Inflammatory macrophage treated with lipopolysaccharide for 4 hours (primary cell): ENCODE data around the gene POLDIP3.
"Not testable (repeated sequence)": the region's sequence is repeated elsewhere in the genome, so short reads cannot be mapped to it uniquely, and the experiment has no call there.

Source experiments
- DNase-seq: peaks from one replicate; pipeline ENCODE4 v3.0.0-alpha.2; 2020

POLDIP3 gene

DNA sequence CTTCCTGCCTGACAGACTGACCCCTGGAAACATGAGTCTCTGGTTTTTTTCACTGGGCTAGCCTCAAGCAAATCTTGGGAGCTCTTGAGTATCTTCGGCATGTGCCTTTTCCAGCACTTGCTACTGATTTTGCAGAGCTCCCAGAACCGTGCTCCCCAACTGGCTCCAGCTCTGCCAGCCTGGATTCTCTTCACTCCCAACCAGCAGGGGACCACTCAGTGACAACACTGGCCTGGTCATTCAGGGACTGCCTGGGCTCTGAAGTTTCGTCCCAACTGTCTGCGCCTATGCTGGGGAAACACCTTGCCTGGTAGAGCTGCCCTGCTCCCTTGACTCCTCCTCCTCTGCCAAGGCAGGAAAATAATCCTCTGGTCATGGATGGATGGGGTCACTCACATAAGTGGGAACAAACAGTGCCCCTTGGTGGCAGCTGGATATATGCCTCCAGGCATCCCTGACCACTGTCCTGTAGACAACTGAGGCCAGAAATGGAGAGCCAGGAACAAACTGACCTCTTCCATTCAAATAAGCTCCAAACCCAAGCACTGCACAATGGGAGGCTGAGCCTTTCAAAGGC, 30.2 kb downstream of the POLDIP3 start:
- no peak for DNase-seq

GRCh38 chr22:42582987-42583386, 31.7 kb downstream of the POLDIP3 start:
- DNase-seq: no peak

- peak; percentile 63 for DNase-seq
Measured at GRCh38 chr22:42581762-42582716, 32.6 kb downstream of the POLDIP3 start.

DNA sequence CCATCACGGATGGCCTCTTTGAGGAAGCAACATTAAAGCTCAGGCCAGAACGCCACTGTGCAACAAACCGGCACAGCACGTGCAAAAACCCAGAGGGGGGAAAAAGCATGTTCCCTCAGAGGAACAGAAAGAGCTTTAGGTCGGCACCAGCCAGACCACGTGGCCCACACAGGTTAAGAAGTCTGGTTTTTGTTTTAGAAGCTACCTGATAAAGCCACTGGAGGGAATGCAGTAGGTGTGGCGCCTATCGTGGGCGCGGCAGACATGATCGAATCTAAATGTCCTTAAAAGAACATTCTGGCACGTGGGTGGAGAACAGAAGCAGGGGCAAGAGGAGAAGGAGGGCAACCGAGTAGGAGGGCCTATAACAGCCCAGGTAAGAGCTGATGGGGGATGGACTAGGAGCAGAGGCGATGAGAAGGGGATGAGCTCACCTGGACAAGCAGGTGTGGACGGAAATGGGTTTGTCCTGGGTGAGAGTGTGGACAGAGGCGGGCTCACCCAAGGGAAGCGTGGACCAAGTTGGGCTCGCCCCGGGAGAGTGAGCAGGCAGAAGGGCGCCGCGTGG, 33.4 kb downstream of the POLDIP3 start:
- not testable (repeated sequence) for DNase-seq

- not testable (repeated sequence) for DNase-seq
Measured at GRCh38 chr22:42580040-42580439, 34.6 kb downstream of the POLDIP3 start.

DNA sequence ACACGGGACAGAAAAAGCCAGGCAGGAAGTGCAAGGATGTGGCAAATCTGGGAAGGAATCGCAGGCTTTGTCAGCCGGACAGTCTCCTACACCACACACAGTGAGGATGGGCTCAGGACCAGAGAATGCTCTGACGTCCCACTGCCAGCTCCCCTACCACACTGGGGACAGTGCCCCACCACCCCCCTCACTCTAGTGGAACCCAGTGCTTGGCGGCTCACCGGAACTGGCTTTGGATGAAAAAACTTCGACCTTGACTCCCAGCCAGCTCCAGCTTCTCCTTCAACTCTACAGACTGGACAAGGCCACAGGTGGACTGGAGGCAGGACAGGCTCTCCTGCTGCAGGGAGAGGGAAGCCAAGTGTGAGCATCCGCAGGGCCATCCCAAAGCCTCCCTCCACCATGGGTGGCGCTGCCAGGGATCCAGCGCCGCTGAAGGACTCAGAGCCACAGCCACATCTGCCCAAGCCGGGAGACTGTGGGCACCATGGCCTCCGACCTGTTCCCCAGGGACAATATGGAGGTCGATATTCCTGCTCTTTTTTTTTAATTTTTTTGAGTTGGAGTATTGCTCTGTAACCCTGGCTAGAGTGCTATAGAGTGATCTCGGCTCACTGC, 37.0 kb downstream of the POLDIP3 start:
- DNase-seq: no peak

- not testable (repeated sequence) for DNase-seq
Measured at GRCh38 chr22:42577141-42577540, 37.5 kb downstream of the POLDIP3 start.

DNA sequence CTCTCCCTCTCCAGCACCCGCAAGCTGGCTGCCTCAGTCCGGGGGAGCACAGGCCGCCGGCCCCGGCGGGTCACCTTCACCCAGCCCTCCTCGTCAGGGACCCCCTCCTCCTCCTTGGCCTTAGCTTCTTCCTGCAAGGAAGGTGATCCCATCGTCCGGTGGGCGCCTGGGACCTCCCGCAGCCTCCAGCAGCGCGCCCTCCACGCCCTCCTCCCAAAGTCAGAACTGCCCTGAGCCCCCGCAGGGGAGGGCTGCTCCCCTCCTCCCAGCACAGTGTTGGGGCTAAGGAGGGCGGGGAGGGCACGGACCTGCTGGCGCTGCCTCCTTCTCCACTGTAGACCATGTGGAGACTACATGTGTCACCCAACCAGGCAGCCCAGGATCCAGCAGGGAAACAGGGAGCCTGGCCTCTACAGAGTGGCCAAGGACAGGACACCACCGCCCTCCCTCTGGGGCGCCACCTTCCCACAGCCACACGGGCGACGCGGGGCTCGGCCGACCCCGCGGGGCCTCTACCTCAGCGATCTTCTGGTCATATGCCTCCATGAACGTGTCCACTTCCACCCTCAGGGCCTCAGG, 38.6 kb downstream of the POLDIP3 start:
- DNase-seq: not testable (repeated sequence)

GRCh38 chr22:42574468-42574867, 40.2 kb downstream of the POLDIP3 start:
- not testable (repeated sequence) for DNase-seq

GRCh38 chr22:42574046-42574445, 40.6 kb downstream of the POLDIP3 start:
- DNase-seq: not testable (repeated sequence)

DNA sequence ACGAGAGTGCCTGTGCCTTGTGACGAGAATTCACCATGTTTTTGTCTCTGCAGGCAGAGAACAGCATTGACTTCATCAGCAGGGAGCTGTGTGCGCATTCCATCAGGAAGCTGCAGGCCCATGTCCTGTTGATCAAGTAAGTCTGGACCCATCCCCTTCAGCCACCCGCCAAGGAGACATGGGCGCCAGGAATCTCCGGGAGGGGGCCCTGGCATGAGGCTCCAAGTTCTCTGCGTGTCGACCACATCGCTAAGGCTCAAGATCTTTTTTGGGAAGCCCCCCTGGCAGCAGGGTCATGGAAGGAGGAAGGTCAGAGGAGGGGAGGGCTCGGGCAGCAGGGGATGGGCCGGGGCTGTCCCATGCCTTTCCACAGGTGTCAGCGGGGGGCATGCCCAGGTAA, 43.6 kb downstream of the POLDIP3 start:
- not testable (repeated sequence) for DNase-seq

- DNase-seq: not testable (repeated sequence)
Measured at GRCh38 chr22:42570580-42570979, 44.1 kb downstream of the POLDIP3 start.

DNA sequence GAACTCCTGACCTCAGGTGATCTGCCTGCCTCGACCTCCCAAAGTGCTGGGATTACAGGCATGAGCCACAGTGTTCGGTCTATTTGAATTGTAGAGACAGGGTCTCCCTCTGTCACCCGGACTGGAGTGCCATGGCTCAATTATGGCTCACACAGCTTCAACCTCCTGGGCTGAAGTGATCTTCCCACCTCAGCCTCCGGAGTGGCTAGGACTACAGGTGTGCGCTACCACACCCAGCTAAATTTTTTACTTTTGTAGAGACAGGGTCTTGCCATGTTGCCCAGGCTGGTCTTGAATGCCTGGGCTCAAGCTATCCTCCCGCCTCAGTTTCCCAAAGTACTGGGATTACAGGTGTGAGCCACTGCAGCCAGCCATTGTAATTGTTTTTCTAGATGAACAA, 46.7 kb downstream of the POLDIP3 start:
- DNase-seq: not testable (repeated sequence)

DNA sequence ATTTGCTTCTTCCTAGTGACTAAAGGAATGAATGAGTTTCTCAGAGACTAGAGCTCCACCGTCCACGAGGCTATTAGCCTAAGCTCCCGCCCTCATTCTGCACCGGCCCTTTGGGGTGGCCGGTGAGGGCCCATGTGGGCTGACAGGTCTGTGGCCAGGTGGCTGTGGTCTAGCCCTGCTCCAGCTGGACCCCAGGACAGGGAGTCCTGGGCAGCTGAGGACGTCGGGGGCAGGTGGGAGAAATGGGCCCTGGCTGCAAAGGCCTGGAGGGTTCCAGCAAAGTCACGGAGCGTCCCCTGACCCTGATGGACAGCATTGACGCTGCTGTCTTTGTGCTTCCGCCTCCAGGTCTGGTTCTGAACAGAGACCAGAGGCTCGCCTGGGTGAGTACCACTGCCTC, 48.7 kb downstream of the POLDIP3 start:
- DNase-seq: no peak

GRCh38 chr22:42564699-42565098, 50.0 kb downstream of the POLDIP3 start:
- DNase-seq: no peak

GRCh38 chr22:42563943-42564342, 50.7 kb downstream of the POLDIP3 start:
- DNase-seq: not testable (repeated sequence)

DNA sequence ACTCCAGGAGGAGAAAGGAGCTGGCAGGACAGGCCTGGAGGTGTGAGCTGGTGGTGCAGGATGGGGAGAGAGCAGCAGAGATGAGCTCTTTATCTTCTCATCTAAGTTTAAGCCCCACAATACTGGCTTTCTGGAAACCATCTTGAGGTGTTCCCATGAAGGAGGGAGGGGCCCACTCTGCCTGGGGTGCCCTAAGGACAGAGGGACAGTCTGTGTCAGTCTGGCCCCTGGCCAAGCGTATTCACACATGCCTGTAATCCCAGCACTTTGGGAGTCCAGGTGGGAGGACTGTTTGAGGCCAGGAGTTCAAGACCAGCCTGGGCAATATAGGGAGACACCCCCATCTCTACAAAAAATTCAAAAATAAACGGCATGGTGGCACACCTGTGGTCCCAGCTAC, 52.0 kb downstream of the POLDIP3 start:
- DNase-seq: no peak

- peak; percentile 17 for DNase-seq
Measured at GRCh38 chr22:42562279-42562678, 52.4 kb downstream of the POLDIP3 start.

DNA sequence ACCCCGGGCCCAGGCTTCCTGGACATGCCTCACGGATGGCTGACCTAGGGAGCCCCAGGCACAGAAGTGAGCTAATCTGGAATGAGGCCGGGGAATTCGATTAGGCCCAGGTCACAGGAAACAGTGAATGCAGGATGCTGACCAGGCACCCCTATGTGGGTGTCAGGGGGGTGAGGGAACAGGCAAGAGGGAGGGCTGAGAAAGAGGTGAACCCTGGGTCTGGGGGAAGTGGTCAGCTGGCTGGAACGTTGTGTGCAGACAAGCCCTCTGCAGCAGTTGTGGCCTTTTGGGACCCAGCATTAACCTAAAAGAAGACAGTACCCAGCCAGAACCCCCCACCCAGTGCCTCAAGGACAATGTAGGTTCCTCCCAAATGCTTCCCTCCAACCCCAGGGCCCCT, 52.8 kb downstream of the POLDIP3 start:
- no peak for DNase-seq

DNA sequence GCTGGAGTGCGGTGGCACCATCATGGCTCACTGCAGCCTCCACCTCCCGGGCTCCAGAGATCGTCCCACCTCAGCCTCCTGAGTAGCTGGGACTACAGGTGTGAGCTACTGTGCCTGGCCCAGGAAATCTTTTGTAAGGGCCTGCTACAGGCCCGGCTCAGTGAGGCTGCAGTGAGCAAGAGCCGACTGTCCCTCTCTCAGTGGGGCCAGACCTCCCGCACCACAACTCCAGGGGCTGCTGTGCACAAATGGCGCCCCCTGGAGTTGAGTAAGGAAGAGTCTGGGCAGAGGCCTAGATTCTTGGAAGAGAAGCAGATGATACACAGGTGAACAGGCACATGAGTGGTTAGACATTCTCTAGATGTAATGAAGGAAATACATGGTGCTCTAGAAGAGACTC, 53.9 kb downstream of the POLDIP3 start:
- peak; percentile 13 for DNase-seq

DNA sequence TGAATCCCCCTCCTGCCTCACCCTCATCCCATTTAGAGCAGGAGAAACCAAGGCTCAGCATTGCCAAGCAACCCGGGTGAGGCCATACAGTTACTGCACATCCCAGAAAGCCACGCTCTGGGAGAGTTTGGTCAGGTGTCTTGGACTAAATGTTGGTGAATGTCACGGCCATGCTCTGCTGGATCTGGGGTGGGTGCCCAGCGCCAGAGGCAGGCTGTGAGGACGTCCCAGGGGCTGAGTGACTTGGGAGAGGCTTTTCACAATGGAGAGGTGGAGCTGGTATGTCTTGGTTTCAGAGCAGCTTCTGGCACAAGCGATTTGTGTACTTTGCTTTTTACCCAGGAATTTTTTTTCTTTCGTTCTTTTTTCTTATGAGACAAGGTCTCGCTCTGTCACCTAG, 54.3 kb downstream of the POLDIP3 start:
- no peak for DNase-seq

DNA sequence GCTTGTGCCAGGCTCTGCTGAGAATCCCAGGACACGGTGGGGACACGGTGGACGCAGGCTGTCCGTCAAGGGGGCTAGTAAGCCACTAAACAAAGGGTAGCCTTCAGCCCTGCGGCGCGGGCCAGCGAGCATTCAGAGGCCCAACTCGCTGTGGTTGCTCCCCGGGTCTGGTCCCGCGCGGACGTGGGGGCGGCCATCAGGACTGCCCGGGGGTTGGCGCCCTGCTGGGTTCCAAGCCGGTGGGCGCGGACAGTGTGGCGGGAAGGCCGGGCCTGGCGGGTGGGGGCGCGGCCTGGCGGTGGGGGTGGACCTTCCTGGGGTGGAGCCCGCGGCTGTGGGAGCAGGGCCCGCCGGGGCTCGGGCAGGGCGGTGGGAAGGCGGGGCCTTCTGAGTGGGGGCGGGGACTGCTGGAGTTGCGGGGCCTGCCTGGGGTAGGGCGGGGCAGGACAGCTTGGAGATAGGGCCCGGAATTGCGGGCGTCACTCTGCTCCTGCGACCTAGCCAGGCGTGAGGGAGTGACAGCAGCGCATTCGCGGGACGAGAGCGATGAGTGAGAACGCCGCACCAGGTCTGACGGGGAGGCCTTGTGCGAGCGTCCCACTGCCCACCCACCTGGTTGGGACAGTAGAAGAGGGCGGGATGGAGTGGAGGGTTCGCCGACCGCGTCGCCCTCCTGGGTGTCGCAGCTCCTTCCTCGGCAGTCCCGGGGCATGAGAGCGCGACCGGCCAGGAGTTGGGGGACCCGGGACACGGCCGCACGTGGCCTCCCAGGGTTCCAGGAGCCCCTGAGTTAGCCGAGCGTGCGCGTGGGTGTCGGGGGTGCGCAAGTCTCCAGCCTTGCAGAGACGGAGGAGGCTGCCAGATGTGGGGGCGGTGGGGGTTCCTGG, 61.0 kb downstream of the POLDIP3 start, which contains the start of gene SERHL2:
SERHL2 (plus strand) TSS at position 482 of the 887 bp plus-strand sequence; CDS start at position 547, 65 bp downstream.
- peak; percentile 78 for DNase-seq
